GM18507 (cell line): ENCODE results near the gene ALDH1A3.
A peak's percentile ranks its signal among the peaks of the same experiment; 100 is the strongest.
"Not testable (repeated sequence)": the region's sequence is repeated elsewhere in the genome, so short reads cannot be mapped to it uniquely, and the experiment has no call there.

ENCODE experiments used
- DNase-seq: peaks from one replicate; pipeline ENCODE4 v3.0.0; 2011; ENCODE audit warnings: low read depth; ENCODE audit not compliant: insufficient read length; ENCODE audit errors: extremely low spot score
- FAIRE-seq: peaks from 2 replicates; lab custom pipeline; 2011; peaks lifted over from hg19 to GRCh38; lab: Jason Lieb, UNC

ALDH1A3 gene

GRCh38 chr15:100879464-100880138, at the start of gene ALDH1A3:
Gene ALDH1A3 (plus strand): TSS chr15:100879831. CDS start chr15:100879908, 77 bp downstream.
- DNase-seq = peak; percentile 30
- no peak for FAIRE-seq

- no peak for DNase-seq
- no peak for FAIRE-seq
Observed at GRCh38 chr15:100831467-100831866, 48.2 kb upstream of the ALDH1A3 start.

GRCh38 chr15:100832149-100832942, 47.3 kb upstream of the ALDH1A3 start:
- no peak for FAIRE-seq
- no peak for DNase-seq

- DNase-seq (no peak), FAIRE-seq (no peak)
Observed at GRCh38 chr15:100833417-100834389, 45.9 kb upstream of the ALDH1A3 start.

GRCh38 chr15:100834731-100835130, 44.9 kb upstream of the ALDH1A3 start:
- FAIRE-seq (no peak), DNase-seq (no peak)

GRCh38 chr15:100835636-100836035, 44.0 kb upstream of the ALDH1A3 start:
- FAIRE-seq (no peak), DNase-seq (no peak)

GRCh38 chr15:100836501-100836900, 43.1 kb upstream of the ALDH1A3 start:
- DNase-seq (no peak), FAIRE-seq (no peak)

GRCh38 chr15:100841426-100841825, 38.2 kb upstream of the ALDH1A3 start:
- FAIRE-seq = no peak
- no peak for DNase-seq

- DNase-seq (no peak), FAIRE-seq (no peak)
Observed at GRCh38 chr15:100842756-100843730, 36.6 kb upstream of the ALDH1A3 start.

GRCh38 chr15:100844167-100844566, 35.5 kb upstream of the ALDH1A3 start:
- FAIRE-seq = no peak
- no peak for DNase-seq

GRCh38 chr15:100844778-100845177, 34.9 kb upstream of the ALDH1A3 start:
- DNase-seq = no peak
- FAIRE-seq = no peak

- DNase-seq = no peak
- FAIRE-seq = no peak
Observed at GRCh38 chr15:100847194-100847593, 32.4 kb upstream of the ALDH1A3 start.

GRCh38 chr15:100849021-100849854, 30.4 kb upstream of the ALDH1A3 start:
- DNase-seq (peak; percentile 18), FAIRE-seq (no peak)

- FAIRE-seq = no peak
Observed at GRCh38 chr15:100849855-100850218, 29.8 kb upstream of the ALDH1A3 start.

GRCh38 chr15:100851428-100852015, 28.1 kb upstream of the ALDH1A3 start:
- FAIRE-seq, DNase-seq: not testable (repeated sequence)

More at GRCh38 chr15:100849855-100850218, 29.8 kb upstream of the ALDH1A3 start:
- no peak for DNase-seq

GRCh38 chr15:100852630-100853029, 27.0 kb upstream of the ALDH1A3 start:
- FAIRE-seq (no peak), DNase-seq (no peak)

GRCh38 chr15:100853676-100854440, 25.8 kb upstream of the ALDH1A3 start:
- DNase-seq (no peak), FAIRE-seq (no peak)
